CD4-positive, alpha-beta T cell (primary cell): ENCODE data around the gene IFT43. TPM values are rescaled to one million over a fixed set of nuclear protein-coding genes. Genes with fewer than 3 reads are reported as not detected.

ENCODE experiments used
- ATAC-seq: fragments of 200-7000 bp; cut with Tn5 transposase; one replicate; pipeline ENCODE4 v1.10.0; 2022; ENCODE audit warnings: mild to moderate bottlenecking; ENCODE audit not compliant: poor library complexity
- CTCF ChIA-PET: fragments of 350-600 bp; sonication (Branson Sonifier 250); formaldehyde crosslinking; loops from one replicate; lab custom pipeline; 2021; ENCODE audit warnings: antibody characterized with exemption, inconsistent platforms; lab: Charles Lee
- POLR2A ChIA-PET: fragments of 350-600 bp; sonication (Branson Sonifier 250); formaldehyde crosslinking; loops from one replicate; lab custom pipeline; 2021; ENCODE audit warnings: antibody characterized with exemption, inconsistent platforms; lab: Charles Lee
- DNase-seq, 14 experiments: peaks; one replicate each; pipeline ENCODE4 v3.0.0-alpha.2; 2013 to 2020; ENCODE audit warnings: mixed read lengths in 2 of 14
- H3K27ac ChIP-seq, 2 donors: one replicate each; pipeline versions ENCODE4 v1.5.1 to v1.7.0; 2013; ENCODE audit warnings: low read length in 2 of 2, low read depth in 1 of 2, mild to moderate bottlenecking in 1 of 2
- H3K27me3 ChIP-seq, 2 experiments: 1 replicate in 1 of 2; 2 replicates in 1 of 2; pipeline versions ENCODE4 v1.6.1 to v1.7.0; 2013; ENCODE audit warnings: low read length in 2 of 2, control low read depth in 1 of 2, mild to moderate bottlenecking in 1 of 2, moderate library complexity in 1 of 2; ENCODE audit not compliant: insufficient read depth in 2 of 2, control insufficient read depth in 1 of 2
- H3K36me3 ChIP-seq: one replicate; pipeline ENCODE4 v1.6.1; 2013; ENCODE audit warnings: low read length, control low read depth; ENCODE audit not compliant: insufficient read depth
- H3K4me1 ChIP-seq: one replicate; pipeline ENCODE4 v1.6.1; 2013; ENCODE audit warnings: low read length, control low read depth; ENCODE audit not compliant: insufficient read depth
- H3K4me3 ChIP-seq: one replicate; pipeline ENCODE4 v1.5.1; 2013; ENCODE audit warnings: mild to moderate bottlenecking, low read length, moderate library complexity
- H3K9me3 ChIP-seq, 2 experiments: 1 replicate in 1 of 2; 2 replicates in 1 of 2; pipeline versions ENCODE4 v1.6.1 to v1.7.0; 2013; ENCODE audit warnings: low read length in 2 of 2, mild to moderate bottlenecking in 2 of 2, control low read depth in 1 of 2, moderate library complexity in 1 of 2; ENCODE audit not compliant: control insufficient read depth in 1 of 2, insufficient read depth in 1 of 2
- H3K27ac Mint-ChIP-seq: one replicate; pipeline ENCODE4 v1.8.0; 2020; ENCODE audit warnings: mixed read lengths
- H3K27me3 Mint-ChIP-seq: one replicate; pipeline ENCODE4 v1.8.0; 2021; ENCODE audit warnings: mixed read lengths
- H3K36me3 Mint-ChIP-seq: one replicate; pipeline ENCODE4 v1.8.0; 2021; ENCODE audit warnings: low read depth, mixed read lengths
- H3K4me1 Mint-ChIP-seq: one replicate; pipeline ENCODE4 v1.8.0; 2021; ENCODE audit warnings: low read depth, mixed read lengths
- H3K4me3 Mint-ChIP-seq: one replicate; pipeline ENCODE4 v1.8.0; 2020; ENCODE audit warnings: mild to moderate bottlenecking, mixed read lengths
- H3K9me3 Mint-ChIP-seq: one replicate; pipeline ENCODE4 v1.8.0; 2020; ENCODE audit warnings: mixed read lengths
- intact Hi-C, 2 experiments: fragments of 100-400 bp; cut with DNase I in 1 of 2; cut with micrococcal nuclease in 1 of 2; formaldehyde crosslinking; loops; one replicate each; pipeline versions ENCODE4 v1.15.1 to v1.9.0; 2023 to 2025; cut with DNase I, micrococcal nuclease
- total RNA-seq, 174 experiments: library from RNA in 2 of 174; stranded (reverse) in 2 of 174; gene quantifications; one replicate each; pipeline ENCODE4 v1.2.3 and lab custom pipeline; 2021 to 2026
- TF ChIP-seq, protein P1 (sequence below): fragments of 200-600 bp; IDR thresholded peaks from one replicate; pipeline ENCODE4 v1.8.0; 2022; ENCODE audit warnings: antibody characterized with exemption, mild to moderate bottlenecking

IFT43 gene
- total RNA-seq, 2 experiments from 2014 or later = 10.0 to 11.1 TPM

DNA sequence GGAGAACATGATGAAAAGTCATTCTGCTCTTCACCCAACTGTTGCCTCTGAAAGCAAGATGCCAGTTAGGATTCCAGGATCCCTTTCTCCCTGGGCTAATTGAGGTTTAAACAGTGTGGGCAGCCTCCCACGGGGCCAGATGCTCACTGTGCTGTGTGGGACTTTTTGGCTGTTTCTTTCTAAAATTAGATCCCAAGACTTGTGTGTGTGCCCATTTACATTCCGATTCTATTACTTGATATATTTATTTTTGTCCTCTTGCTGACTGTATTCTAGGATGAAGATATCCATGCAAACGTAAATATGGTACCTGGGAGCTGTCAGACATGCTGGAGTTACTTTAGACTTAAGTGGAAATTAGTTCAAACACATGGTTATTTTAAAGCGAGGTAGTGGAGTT is 6.2 kb downstream of the IFT43 start:
- Histone ChIP-seq H3K4me1 (no peaks in the 10 kb centered on the region), H3K4me3 (no peak overlapping the region), H3K36me3 (peaks cover 27% of the 10 kb centered on the region), H3K9me3 (no peaks in the 10 kb centered on the region), H3K27ac (no peak overlapping the region), H3K27me3 (no peaks in the 10 kb centered on the region)
- no peaks in the 10 kb centered on the region for H3K9me3 Mint-ChIP-seq
- H3K36me3 Mint-ChIP-seq = peaks cover 51% of the 10 kb centered on the region
- H3K27me3 Mint-ChIP-seq = no peaks in the 10 kb centered on the region
- no peak for DNase-seq
- H3K4me1 Mint-ChIP-seq = peaks cover 1% of the 10 kb centered on the region
- TF ChIP-seq, protein P1, sequence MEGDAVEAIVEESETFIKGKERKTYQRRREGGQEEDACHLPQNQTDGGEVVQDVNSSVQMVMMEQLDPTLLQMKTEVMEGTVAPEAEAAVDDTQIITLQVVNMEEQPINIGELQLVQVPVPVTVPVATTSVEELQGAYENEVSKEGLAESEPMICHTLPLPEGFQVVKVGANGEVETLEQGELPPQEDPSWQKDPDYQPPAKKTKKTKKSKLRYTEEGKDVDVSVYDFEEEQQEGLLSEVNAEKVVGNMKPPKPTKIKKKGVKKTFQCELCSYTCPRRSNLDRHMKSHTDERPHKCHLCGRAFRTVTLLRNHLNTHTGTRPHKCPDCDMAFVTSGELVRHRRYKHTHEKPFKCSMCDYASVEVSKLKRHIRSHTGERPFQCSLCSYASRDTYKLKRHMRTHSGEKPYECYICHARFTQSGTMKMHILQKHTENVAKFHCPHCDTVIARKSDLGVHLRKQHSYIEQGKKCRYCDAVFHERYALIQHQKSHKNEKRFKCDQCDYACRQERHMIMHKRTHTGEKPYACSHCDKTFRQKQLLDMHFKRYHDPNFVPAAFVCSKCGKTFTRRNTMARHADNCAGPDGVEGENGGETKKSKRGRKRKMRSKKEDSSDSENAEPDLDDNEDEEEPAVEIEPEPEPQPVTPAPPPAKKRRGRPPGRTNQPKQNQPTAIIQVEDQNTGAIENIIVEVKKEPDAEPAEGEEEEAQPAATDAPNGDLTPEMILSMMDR = no peak
- no peak for ATAC-seq
- no peak overlapping the region for H3K4me3 Mint-ChIP-seq
- ChIA-PET POLR2A (no interaction called here), CTCF (no interaction called here)
- no peak overlapping the region for H3K27ac Mint-ChIP-seq
- intact Hi-C loops = no loop called here

DNA sequence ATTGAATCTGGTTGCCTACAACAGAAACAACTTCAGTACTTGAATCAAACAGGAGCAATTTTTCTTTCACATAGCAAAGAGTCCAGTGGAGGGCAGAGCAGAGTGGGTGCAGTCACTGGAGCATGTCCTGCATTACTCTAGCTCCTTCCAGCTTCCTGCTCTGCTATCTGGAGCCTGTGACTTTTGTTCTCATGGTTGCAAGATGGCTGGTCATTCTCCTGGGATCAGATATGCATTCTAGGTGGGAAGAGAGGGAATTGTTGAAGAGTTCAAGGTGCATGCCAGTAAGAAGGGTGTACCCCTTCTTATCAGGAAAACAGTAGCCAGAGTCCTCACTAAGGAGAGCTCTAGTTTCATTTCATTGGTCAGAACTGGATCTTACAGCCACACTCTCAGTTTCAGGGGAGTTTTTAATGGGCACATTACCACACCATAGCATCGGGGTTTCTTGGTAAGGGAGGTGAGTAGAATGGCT is 8.0 kb downstream of the IFT43 start:
- Mint-ChIP-seq H3K27ac (no peak overlapping the region), H3K9me3 (no peaks in the 10 kb centered on the region), H3K4me3 (no peak overlapping the region), H3K36me3 (peaks cover 69% of the 10 kb centered on the region), H3K4me1 (no peaks in the 10 kb centered on the region), H3K27me3 (no peaks in the 10 kb centered on the region)
- DNase-seq (no peak), ATAC-seq (no peak)
- ChIA-PET CTCF (interaction anchor here (1.2 kb wide), 2 partner anchors 11 to 285 kb away, joined by 3 read pairs; no protein-coding TSS in a partner anchor), POLR2A (no interaction called here)
- no peaks in the 10 kb centered on the region for H3K4me1 ChIP-seq
- H3K27ac ChIP-seq = no peak overlapping the region
- no peak overlapping the region for H3K4me3 ChIP-seq
- no peaks in the 10 kb centered on the region for H3K9me3 ChIP-seq
- intact Hi-C loops = no loop called here
- H3K27me3 ChIP-seq = no peaks in the 10 kb centered on the region
- TF ChIP-seq, protein P1 = no peak
- H3K36me3 ChIP-seq = peaks cover 31% of the 10 kb centered on the region

DNA sequence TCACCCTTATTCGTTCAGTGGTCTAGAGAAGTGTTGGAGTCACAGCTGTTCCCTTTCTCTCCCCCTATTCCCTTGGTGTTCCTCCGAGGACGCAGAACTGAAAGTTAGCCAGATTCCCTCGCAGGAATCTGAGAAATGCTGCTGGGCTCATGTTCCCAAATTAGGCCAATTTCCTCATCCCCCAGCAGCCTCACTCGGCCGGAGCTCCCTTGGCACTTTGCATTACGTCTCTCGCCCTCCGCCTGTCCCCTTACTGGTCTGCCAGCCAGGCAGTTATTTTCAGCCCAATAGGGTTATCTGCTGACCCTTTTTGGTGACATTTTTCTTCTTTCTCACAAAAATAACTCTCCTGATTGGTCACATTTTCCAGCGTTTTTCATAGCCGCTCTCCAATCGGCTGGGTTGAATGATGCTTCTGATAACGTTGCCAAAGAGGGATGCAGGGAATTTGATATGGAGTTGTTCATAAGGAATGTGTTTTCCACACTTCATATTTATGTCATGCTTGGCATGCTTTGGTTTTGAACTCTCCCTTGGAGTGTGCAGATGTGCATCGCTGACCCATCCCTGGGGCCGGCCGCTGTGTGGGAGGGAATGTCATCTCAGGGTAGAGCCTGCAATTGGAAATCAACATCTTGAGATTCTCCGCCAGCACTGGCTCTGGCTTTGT is 9.9 kb downstream of the IFT43 start:
- no peak overlapping the region for H3K27ac ChIP-seq
- CTCF ChIA-PET = no interaction called here
- Mint-ChIP-seq H3K4me3 (no peak overlapping the region), H3K9me3 (no peaks in the 10 kb centered on the region), H3K27me3 (no peaks in the 10 kb centered on the region), H3K27ac (no peak overlapping the region), H3K36me3 (peaks cover 74% of the 10 kb centered on the region), H3K4me1 (no peaks in the 10 kb centered on the region)
- DNase-seq (no peak), ATAC-seq (no peak)
- POLR2A ChIA-PET = no interaction called here
- H3K36me3 ChIP-seq = peaks cover 28% of the 10 kb centered on the region
- H3K4me1 ChIP-seq = no peaks in the 10 kb centered on the region
- TF ChIP-seq, protein P1 = no peak
- intact Hi-C loops = no loop called here
- H3K27me3 ChIP-seq = no peaks in the 10 kb centered on the region
- no peaks in the 10 kb centered on the region for H3K9me3 ChIP-seq
- no peak overlapping the region for H3K4me3 ChIP-seq
